Esophagus squamous epithelium (tissue), 5 donors: ENCODE data around the gene MCRS1. TPM values are rescaled to one million over a fixed set of nuclear protein-coding genes. Genes with fewer than 3 reads are reported as not detected.
"Not testable (repeated sequence)": the region's sequence is repeated elsewhere in the genome, so short reads cannot be mapped to it uniquely, and the experiment has no call there.

Source experiments
- DNase-seq: peaks from one replicate; lab custom pipeline; 2025; lab: John Stamatoyannopoulos, UW
- H3K27ac ChIP-seq, 4 donors: fragments of 200-600 bp; sonication (generic); one replicate each; pipeline ENCODE4 v1.5.1; 2016 to 2019; ENCODE audit warnings: mild to moderate bottlenecking in 1 of 4
- H3K27me3 ChIP-seq, 4 donors: fragments of 200-600 bp; sonication (generic); 1 replicate in 3 of 4; 2 replicates in 1 of 4; pipeline versions ENCODE4 v1.5.1 to v1.6.0; 2017 to 2021; ENCODE audit warnings: antibody characterized with exemption in 1 of 4
- H3K36me3 ChIP-seq, 3 donors: fragments of 200-600 bp; sonication (generic); one replicate each; pipeline ENCODE4 v1.5.1; 2016 to 2019
- H3K4me1 ChIP-seq, 3 donors: fragments of 200-600 bp; sonication (generic); one replicate each; pipeline ENCODE4 v1.5.1; 2017 to 2019
- H3K4me3 ChIP-seq, 4 donors: fragments of 200-600 bp; sonication (generic); 1 replicate in 3 of 4; 2 replicates in 1 of 4; pipeline ENCODE4 v1.5.1; 2016 to 2019; ENCODE audit warnings: mild to moderate bottlenecking in 2 of 4, moderate library complexity in 1 of 4
- H3K9me3 ChIP-seq, 3 donors: fragments of 200-600 bp; sonication (generic); one replicate each; pipeline ENCODE4 v1.5.1; 2016 to 2019
- CTCF ChIP-seq, 6 experiments: fragments of 450-650 bp in 4 of 6; fragments of 200-600 bp in 2 of 6; sonication (generic) in 2 of 6; IDR thresholded peaks; one replicate each; pipeline ENCODE4 v1.5.1; 2016 to 2019; ENCODE audit warnings: antibody characterized with exemption in 6 of 6, mild to moderate bottlenecking in 4 of 6, moderate library complexity in 4 of 6
- POLR2A ChIP-seq, 4 donors: fragments of 450-650 bp; IDR thresholded peaks; one replicate each; pipeline ENCODE4 v1.6.1; 2017; ENCODE audit warnings: antibody characterized with exemption in 4 of 4, mild to moderate bottlenecking in 4 of 4, moderate library complexity in 3 of 4
- WGBS, 2 donors: methylation state at CpG; one replicate each; pipeline ENCODE4 v1.1.5; 2018; 5-methylcytosine and 5-hydroxymethylcytosine counted together
- intact Hi-C: fragments of 100-400 bp; cut with DNase I; formaldehyde crosslinking; loops from one replicate; pipeline ENCODE4 v1.15.0; 2022
- total RNA-seq, 4 donors: library from RNA; depleted of rRNA; stranded (reverse); fragments of >200 nt; gene quantifications; one replicate each; pipeline ENCODE4 v1.1.0, GENCODE V29; 2016
- donor health status: DM: yes; HTN: yes; CAD: no.

The MCRS1 gene
- total RNA-seq = 10 to 100 TPM; 38.8 to 54.2 (median 45.0) TPM

- Histone ChIP-seq H3K27ac (peak within 1 kb of the TSS; percentile 88 to 97 (median 92)), H3K36me3 (peaks cover 14 to 45% (median 18%) of the 10 kb centered on the region in 3 donors), H3K4me1 (peaks cover 18 to 72% (median 25%) of the 10 kb centered on the region in 3 donors), H3K27me3 (no peaks in the 10 kb centered on the region), H3K4me3 (peak within 1 kb of the TSS; percentile 61 to 88 (median 71)), H3K9me3 (no peaks in the 10 kb centered on the region)
- 0% methylated on average over 22 to 24 of the region's 54 CpGs for WGBS, 2 donors
- peak; percentile 59 for DNase-seq
- TF ChIP-seq POLR2A (IDR thresholded peaks at IDR 0.05) (peak in 2 of 4 donors; percentile 32 to 47), CTCF (IDR thresholded peaks at IDR 0.05) (peak in 1 of 6 experiments; percentile 3)
- intact Hi-C loops = no loop called here
These were observed at the start of gene MCRS1 for GRCh38 chr12:49567611-49568441. Gene MCRS1, minus strand, starts transcription at chr12:49568142. Its CDS starts 1,411 bp downstream, at chr12:49566731.

GRCh38 chr12:49616533-49617219 is 48.7 kb upstream of the MCRS1 start:
- Histone ChIP-seq H3K4me3 (no peak overlapping the region), H3K27ac (no peak overlapping the region), H3K36me3 (no peaks in the 10 kb centered on the region), H3K4me1 (peaks cover 0 to 22% (median 4%) of the 10 kb centered on the region in 3 donors), H3K9me3 (no peaks in the 10 kb centered on the region), H3K27me3 (no peaks in the 10 kb centered on the region)
- intact Hi-C loops = no loop called here
- TF ChIP-seq CTCF (IDR thresholded peaks at IDR 0.05) (no peak), POLR2A (IDR thresholded peaks at IDR 0.05) (no peak)
- 68 to 74% methylated on average over 5 of the region's 5 CpGs for WGBS, 2 donors
- no peak for DNase-seq

GRCh38 chr12:49615725-49616124 is 47.8 kb upstream of the MCRS1 start:
- Histone ChIP-seq H3K4me1 (peaks cover 0 to 13% (median 0%) of the 10 kb centered on the region in 3 donors), H3K4me3 (no peak overlapping the region), H3K36me3 (no peaks in the 10 kb centered on the region), H3K27me3 (no peaks in the 10 kb centered on the region), H3K27ac (no peak overlapping the region), H3K9me3 (peaks cover 0 to 4% (median 0%) of the 10 kb centered on the region in 3 donors)
- intact Hi-C loops = no loop called here
- no peak for DNase-seq
- WGBS, 2 donors = 89 to 98% methylated on average over 6 to 7 of the region's 7 CpGs
- TF ChIP-seq CTCF (IDR thresholded peaks at IDR 0.05) = no peak
- no peak for TF ChIP-seq POLR2A (IDR thresholded peaks at IDR 0.05)

- no peak overlapping the region for H3K27ac ChIP-seq
- intact Hi-C loops = no loop called here
These were observed 44.3 kb upstream of the MCRS1 start for GRCh38 chr12:49612210-49612609.

GRCh38 chr12:49610785-49611184 is 42.8 kb upstream of the MCRS1 start:
- H3K9me3 ChIP-seq, H3K4me3 ChIP-seq, H3K36me3 ChIP-seq, H3K27ac ChIP-seq, DNase-seq, intact Hi-C loops, H3K27me3 ChIP-seq, H3K4me1 ChIP-seq: not testable (repeated sequence)
- WGBS, 2 donors = 91 to 93% methylated on average over 4 of the region's 4 CpGs

More at GRCh38 chr12:49612210-49612609, 44.3 kb upstream of the MCRS1 start:
- Histone ChIP-seq H3K4me3 (no peak overlapping the region), H3K9me3 (peaks cover 0 to 10% (median 0%) of the 10 kb centered on the region in 3 donors), H3K4me1 (no peaks in the 10 kb centered on the region), H3K27me3 (no peaks in the 10 kb centered on the region), H3K36me3 (no peaks in the 10 kb centered on the region)
- TF ChIP-seq POLR2A (IDR thresholded peaks at IDR 0.05) (no peak), CTCF (IDR thresholded peaks at IDR 0.05) (no peak)
- no peak for DNase-seq
